Vagina (tissue), 2 donors: ENCODE measurements around the gene MAP2K5. TPM values are rescaled to one million over a fixed set of nuclear protein-coding genes. Genes with fewer than 3 reads are reported as not detected.

ENCODE experiments used
- DNase-seq, 2 donors: peaks; one replicate each; pipeline ENCODE4 v3.0.0-alpha.2; 2017; ENCODE audit errors: extremely low spot score in 2 of 2
- H3K27ac ChIP-seq: fragments of 200-600 bp; sonication (generic); one replicate; pipeline ENCODE4 v1.5.1; 2019
- H3K27me3 ChIP-seq: fragments of 200-600 bp; sonication (generic); one replicate; pipeline ENCODE4 v1.5.1; 2019
- H3K36me3 ChIP-seq, 2 donors: fragments of 200-600 bp; sonication (generic); one replicate each; pipeline ENCODE4 v1.5.1; 2017 to 2019
- H3K4me1 ChIP-seq: fragments of 200-600 bp; sonication (generic); one replicate; pipeline ENCODE4 v1.5.1; 2019
- H3K4me3 ChIP-seq, 2 donors: fragments of 200-600 bp; sonication (generic); 1 replicate in 1 of 2; 2 replicates in 1 of 2; pipeline ENCODE4 v1.5.1; 2016 to 2019
- H3K9me3 ChIP-seq: fragments of 200-600 bp; sonication (generic); one replicate; pipeline ENCODE4 v1.5.1; 2019
- POLR2A ChIP-seq, 2 donors: fragments of 450-650 bp; IDR thresholded peaks; one replicate each; pipeline ENCODE4 v1.6.1; 2017; ENCODE audit warnings: antibody characterized with exemption in 2 of 2, mild to moderate bottlenecking in 2 of 2, moderate library complexity in 2 of 2
- POLR2AphosphoS5 ChIP-seq, 2 donors: sonication (generic); formaldehyde crosslinking; IDR thresholded peaks; one replicate each; pipeline ENCODE4 v1.9.0; 2017; ENCODE audit warnings: antibody characterized with exemption in 2 of 2, mild to moderate bottlenecking in 2 of 2, low read depth in 1 of 2; ENCODE audit not compliant: insufficient read depth in 1 of 2
- intact Hi-C: fragments of 100-400 bp; cut with DNase I; formaldehyde crosslinking; loops from one replicate; pipeline ENCODE4 v1.15.1; 2023
- total RNA-seq: library from RNA; depleted of rRNA; stranded (reverse); fragments of >200 nt; gene quantifications from one replicate; pipeline ENCODE4 v1.2.3, GENCODE V29; 2016
- TF ChIP-seq, protein P1 (sequence below), 3 experiments: fragments of 450-650 bp in 2 of 3; fragments of 200-600 bp in 1 of 3; sonication (generic) in 1 of 3; IDR thresholded peaks; one replicate each; pipeline ENCODE4 v1.5.1; 2017 to 2019; ENCODE audit warnings: antibody characterized with exemption in 3 of 3, mild to moderate bottlenecking in 2 of 3, moderate library complexity in 2 of 3

Gene MAP2K5
- total RNA-seq, 1 donor from 2014 or later = 13.5 TPM

DNA sequence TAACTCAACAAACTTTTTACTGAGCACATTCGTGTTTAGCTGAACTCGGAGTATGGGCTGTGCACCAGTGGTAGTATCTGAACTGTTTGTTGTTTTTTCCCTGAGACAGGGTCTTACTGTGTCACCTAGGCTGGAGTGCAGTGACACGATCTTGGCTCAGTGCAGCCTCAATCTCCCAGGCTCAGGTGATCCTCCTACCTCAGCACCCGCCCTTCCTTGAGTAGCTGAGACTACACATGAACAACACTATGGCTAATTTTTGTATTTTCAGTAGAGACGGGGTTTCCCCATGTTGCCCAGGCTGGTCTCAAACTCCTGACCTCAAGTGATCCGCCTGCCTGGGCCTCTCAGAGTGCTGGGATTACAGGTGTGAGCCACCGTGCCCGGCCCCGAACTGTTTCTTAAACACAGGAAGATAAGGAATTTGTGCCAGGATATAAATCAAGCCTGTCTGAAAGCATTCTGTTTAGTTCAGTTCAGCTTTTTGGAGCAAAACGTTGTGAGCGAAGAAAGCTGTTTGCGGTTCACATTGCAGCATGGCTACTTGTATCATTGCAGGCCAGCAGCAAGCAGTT is 242.4 kb downstream of the MAP2K5 start:
- Histone ChIP-seq H3K36me3 (peaks cover 0 to 5% of the 10 kb centered on the region in 2 donors), H3K4me1 (no peaks in the 10 kb centered on the region), H3K4me3 (no peak overlapping the region), H3K27me3 (no peaks in the 10 kb centered on the region), H3K9me3 (no peaks in the 10 kb centered on the region), H3K27ac (no peak overlapping the region)
- TF ChIP-seq POLR2A (IDR thresholded peaks at IDR 0.05) (no peak), POLR2AphosphoS5 (IDR thresholded peaks at IDR 0.05; ENCODE audit: insufficient read depth in 1 of 2, low read depth in 1 of 2) (no peak)
- TF ChIP-seq, protein P1, sequence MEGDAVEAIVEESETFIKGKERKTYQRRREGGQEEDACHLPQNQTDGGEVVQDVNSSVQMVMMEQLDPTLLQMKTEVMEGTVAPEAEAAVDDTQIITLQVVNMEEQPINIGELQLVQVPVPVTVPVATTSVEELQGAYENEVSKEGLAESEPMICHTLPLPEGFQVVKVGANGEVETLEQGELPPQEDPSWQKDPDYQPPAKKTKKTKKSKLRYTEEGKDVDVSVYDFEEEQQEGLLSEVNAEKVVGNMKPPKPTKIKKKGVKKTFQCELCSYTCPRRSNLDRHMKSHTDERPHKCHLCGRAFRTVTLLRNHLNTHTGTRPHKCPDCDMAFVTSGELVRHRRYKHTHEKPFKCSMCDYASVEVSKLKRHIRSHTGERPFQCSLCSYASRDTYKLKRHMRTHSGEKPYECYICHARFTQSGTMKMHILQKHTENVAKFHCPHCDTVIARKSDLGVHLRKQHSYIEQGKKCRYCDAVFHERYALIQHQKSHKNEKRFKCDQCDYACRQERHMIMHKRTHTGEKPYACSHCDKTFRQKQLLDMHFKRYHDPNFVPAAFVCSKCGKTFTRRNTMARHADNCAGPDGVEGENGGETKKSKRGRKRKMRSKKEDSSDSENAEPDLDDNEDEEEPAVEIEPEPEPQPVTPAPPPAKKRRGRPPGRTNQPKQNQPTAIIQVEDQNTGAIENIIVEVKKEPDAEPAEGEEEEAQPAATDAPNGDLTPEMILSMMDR (IDR thresholded peaks at IDR 0.05) = no peak
- intact Hi-C loops = no loop called here
- DNase-seq = no peak

DNA sequence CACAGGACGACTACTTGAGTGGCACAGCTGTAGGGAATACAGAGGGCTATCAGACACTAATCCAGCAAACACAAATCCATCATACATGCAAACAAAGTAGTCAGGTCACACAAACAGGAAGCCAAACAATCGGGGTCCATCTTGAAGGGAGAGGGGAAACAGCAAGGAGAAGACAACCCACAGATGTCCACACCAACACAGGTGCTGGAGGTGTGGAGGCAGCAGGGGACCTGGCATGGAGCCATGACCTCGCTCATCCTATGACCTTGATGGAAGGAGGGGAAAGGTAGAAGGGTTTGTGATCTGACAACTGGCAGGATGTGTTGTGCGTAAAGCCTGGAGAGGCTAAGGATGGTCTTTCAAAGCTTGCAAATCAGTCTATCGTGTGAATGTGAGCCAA is 242.9 kb downstream of the MAP2K5 start:
- no peak for DNase-seq
- no peaks in the 10 kb centered on the region for H3K27me3 ChIP-seq
- TF ChIP-seq POLR2A (IDR thresholded peaks at IDR 0.05) (no peak), POLR2AphosphoS5 (IDR thresholded peaks at IDR 0.05; ENCODE audit: insufficient read depth in 1 of 2, low read depth in 1 of 2) (no peak)
- TF ChIP-seq, protein P1 (IDR thresholded peaks at IDR 0.05) = no peak
- H3K27ac ChIP-seq = no peak overlapping the region
- no peaks in the 10 kb centered on the region for H3K4me1 ChIP-seq
- no peaks in the 10 kb centered on the region for H3K9me3 ChIP-seq
- peaks cover 0 to 5% of the 10 kb centered on the region in 2 donors for H3K36me3 ChIP-seq
- intact Hi-C loops = no loop called here
- H3K4me3 ChIP-seq = no peak overlapping the region

DNA sequence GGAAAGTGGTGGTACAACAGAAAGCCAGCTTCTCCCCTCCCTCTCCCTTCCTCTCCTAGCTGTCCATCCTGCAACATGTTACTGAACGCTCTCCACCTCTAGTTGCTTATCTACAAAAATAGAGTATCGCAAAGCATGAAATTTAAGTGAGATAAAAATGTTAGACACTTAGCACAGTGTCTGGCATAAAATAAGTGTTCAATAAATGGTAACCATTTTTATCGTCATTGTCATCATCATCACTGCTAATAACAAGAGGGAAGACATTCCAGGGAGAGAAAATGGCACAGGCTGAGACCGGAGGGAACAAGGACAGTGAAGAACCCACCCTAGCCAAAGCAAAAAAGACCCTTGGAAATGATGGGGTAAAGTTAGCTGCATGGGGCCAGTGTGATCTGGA is 244.1 kb downstream of the MAP2K5 start:
- H3K27me3 ChIP-seq = no peaks in the 10 kb centered on the region
- H3K27ac ChIP-seq = no peak overlapping the region
- peaks cover 0 to 5% of the 10 kb centered on the region in 2 donors for H3K36me3 ChIP-seq
- DNase-seq = no peak
- no peaks in the 10 kb centered on the region for H3K4me1 ChIP-seq
- intact Hi-C loops = no loop called here
- H3K9me3 ChIP-seq = no peaks in the 10 kb centered on the region
- TF ChIP-seq, protein P1 (IDR thresholded peaks at IDR 0.05) = no peak
- TF ChIP-seq POLR2A (IDR thresholded peaks at IDR 0.05) (no peak), POLR2AphosphoS5 (IDR thresholded peaks at IDR 0.05; ENCODE audit: insufficient read depth in 1 of 2, low read depth in 1 of 2) (no peak)
- no peak overlapping the region for H3K4me3 ChIP-seq

DNA sequence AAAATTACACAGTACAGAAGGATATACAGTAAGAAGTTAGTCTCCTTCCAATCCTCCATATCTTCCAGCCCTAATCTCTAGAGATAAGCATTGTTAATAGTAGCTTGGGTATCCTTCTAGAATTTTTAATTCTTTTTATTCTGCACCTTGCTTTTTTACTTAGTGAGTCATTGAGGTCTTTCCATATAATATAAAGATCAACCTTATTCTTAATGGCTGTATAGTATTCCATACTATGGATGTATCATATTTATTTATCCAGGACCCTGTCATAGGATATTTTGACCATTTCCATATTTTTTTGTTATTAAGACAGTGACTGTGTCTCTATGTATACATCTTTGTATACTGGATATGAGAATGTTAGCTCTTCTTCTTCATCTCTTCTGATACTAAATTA is 246.5 kb downstream of the MAP2K5 start:
- TF ChIP-seq POLR2AphosphoS5 (IDR thresholded peaks at IDR 0.05; ENCODE audit: insufficient read depth in 1 of 2, low read depth in 1 of 2) (no peak), POLR2A (IDR thresholded peaks at IDR 0.05) (no peak)
- TF ChIP-seq, protein P1 (IDR thresholded peaks at IDR 0.05) = no peak

DNA sequence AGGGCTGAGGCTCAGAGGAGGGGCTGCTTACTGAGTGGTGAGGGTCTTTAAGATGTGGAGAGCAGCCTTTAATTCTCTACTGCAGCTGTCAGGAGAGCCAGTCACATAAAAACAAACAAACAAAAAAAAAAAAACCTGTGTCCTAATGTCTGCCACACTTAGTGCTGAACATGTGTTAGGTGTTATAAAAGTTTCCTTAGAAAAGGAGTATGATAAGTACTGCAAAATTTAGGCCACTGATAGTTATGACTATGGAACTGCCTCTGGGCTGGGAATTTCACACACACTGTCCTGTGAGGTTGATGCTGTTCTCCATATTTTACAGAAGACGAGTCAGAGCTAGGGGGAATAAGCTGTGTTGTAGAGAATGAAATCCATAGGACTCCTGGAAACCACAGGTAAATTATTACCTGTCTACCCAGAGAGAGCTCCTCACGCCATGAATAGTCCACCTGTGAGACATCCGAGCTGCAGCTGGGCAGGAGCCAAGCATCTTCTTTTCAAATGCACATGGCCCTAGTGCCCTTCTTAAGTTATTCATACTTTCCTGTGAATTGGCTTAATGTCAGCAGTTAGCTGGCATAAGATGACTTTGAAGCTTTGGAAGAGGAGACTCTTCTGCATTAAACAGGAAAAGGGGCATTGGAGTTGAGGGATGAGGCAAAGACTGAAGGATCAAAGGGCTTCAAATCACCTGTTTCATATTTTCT is 248.3 kb downstream of the MAP2K5 start:
- Histone ChIP-seq H3K27ac (no peak overlapping the region), H3K36me3 (no peaks in the 10 kb centered on the region), H3K4me1 (no peaks in the 10 kb centered on the region), H3K27me3 (no peaks in the 10 kb centered on the region), H3K4me3 (no peak overlapping the region), H3K9me3 (peaks cover 4% of the 10 kb centered on the region)
- intact Hi-C loops = no loop called here
- TF ChIP-seq, protein P1 (IDR thresholded peaks at IDR 0.05) = no peak
- no peak for TF ChIP-seq POLR2A (IDR thresholded peaks at IDR 0.05)
- TF ChIP-seq POLR2AphosphoS5 (IDR thresholded peaks at IDR 0.05; ENCODE audit: insufficient read depth in 1 of 2, low read depth in 1 of 2) = no peak
- no peak for DNase-seq

More for the DNA sequence above, 246.5 kb downstream of the MAP2K5 start:
- intact Hi-C loops = no loop called here
- Histone ChIP-seq H3K27ac (no peak overlapping the region), H3K27me3 (no peaks in the 10 kb centered on the region), H3K4me3 (no peak overlapping the region), H3K36me3 (no peaks in the 10 kb centered on the region), H3K9me3 (no peaks in the 10 kb centered on the region), H3K4me1 (no peaks in the 10 kb centered on the region)
- DNase-seq = no peak
